VCaP (cell line): ENCODE results near the gene ABCA13.

Experiments used
- H3K27ac ChIP-seq: fragments of 450-650 bp; 2 replicates; pipeline ENCODE4 v1.5.1; 2017
- CTCF ChIP-seq: fragments of 450-650 bp; conservative IDR thresholded peaks from 2 replicates; pipeline ENCODE4 v1.5.1; 2017; ENCODE audit warnings: mild to moderate bottlenecking, moderate library complexity

ABCA13 gene

GRCh38 chr7:48311464-48312100 is 140.3 kb downstream of the ABCA13 start:
- no peak for TF ChIP-seq CTCF
- no peak overlapping the region for H3K27ac ChIP-seq

GRCh38 chr7:48312151-48312550 is 140.9 kb downstream of the ABCA13 start:
- no peak overlapping the region for H3K27ac ChIP-seq
- no peak for TF ChIP-seq CTCF

GRCh38 chr7:48316768-48317167 is 145.5 kb downstream of the ABCA13 start:
- no peak for TF ChIP-seq CTCF
- no peak overlapping the region for H3K27ac ChIP-seq

- H3K27ac ChIP-seq: no peak overlapping the region
- no peak for TF ChIP-seq CTCF
Observed at GRCh38 chr7:48317360-48317759, 146.1 kb downstream of the ABCA13 start.

GRCh38 chr7:48321319-48322010 is 150.2 kb downstream of the ABCA13 start:
- H3K27ac ChIP-seq: no peak overlapping the region
- TF ChIP-seq CTCF: no peak

GRCh38 chr7:48337012-48337621 is 165.9 kb downstream of the ABCA13 start:
- no peak overlapping the region for H3K27ac ChIP-seq
- peak; percentile 91 for TF ChIP-seq CTCF

GRCh38 chr7:48337781-48338180 is 166.5 kb downstream of the ABCA13 start:
- TF ChIP-seq CTCF: no peak
- H3K27ac ChIP-seq: no peak overlapping the region
